ENCODE results near the gene FNBP1L.

GRCh38 chr1:93559695-93560094 is 111.8 kb downstream of the FNBP1L start:
- no peak for TF ChIP-seq EZH2 (IDR thresholded peaks at IDR 0.05)
- TF ChIP-seq POLR2AphosphoS5 (IDR thresholded peaks at IDR 0.05; ENCODE audit: borderline replicate concordance, low read depth, low read length): no peak
- no peak for TF ChIP-seq FOXP2 (optimal IDR thresholded peaks at IDR 0.05; ENCODE audit: control extremely low read depth, extremely low read length, insufficient read depth)

Data from SK-N-MC (cell line).